Transverse colon (tissue), 4 donors: Measurements from ENCODE around the gene DLGAP1. TPM values are rescaled to one million over a fixed set of nuclear protein-coding genes. Genes with fewer than 3 reads are reported as not detected.
A peak's percentile ranks its signal among the peaks of the same experiment; 100 is the strongest.

Experiments used
- DNase-seq: peaks from one replicate; pipeline ENCODE4 v3.0.0-alpha.2; 2019
- H3K27ac ChIP-seq, 4 donors: fragments of 200-600 bp; sonication (generic); 2 replicates each; pipeline ENCODE4 v1.5.1; 2016 to 2018; ENCODE audit warnings: inconsistent platforms in 4 of 4
- H3K27me3 ChIP-seq: fragments of 200-600 bp; sonication (generic); 2 replicates; pipeline ENCODE4 v1.5.1; 2017; ENCODE audit warnings: inconsistent platforms
- H3K36me3 ChIP-seq, 4 donors: fragments of 200-600 bp; sonication (generic); 2 replicates each; pipeline ENCODE4 v1.5.1; 2017 to 2019; ENCODE audit warnings: inconsistent platforms in 4 of 4
- H3K4me1 ChIP-seq, 4 donors: fragments of 200-600 bp; sonication (generic); 2 replicates each; pipeline ENCODE4 v1.5.1; 2017 to 2020; ENCODE audit warnings: inconsistent platforms in 4 of 4
- H3K4me3 ChIP-seq, 4 donors: fragments of 200-600 bp; sonication (generic); 1 replicate in 1 of 4; 2 replicates in 3 of 4; pipeline versions ENCODE4 v1.5.1 to v1.6.1; 2017 to 2019; ENCODE audit warnings: inconsistent platforms in 4 of 4
- H3K9me3 ChIP-seq, 2 donors: fragments of 200-600 bp; sonication (generic); 2 replicates each; pipeline ENCODE4 v1.5.1; 2017 to 2019; ENCODE audit warnings: inconsistent platforms in 2 of 2
- EP300 ChIP-seq: sonication (generic); formaldehyde crosslinking; IDR thresholded peaks from one replicate; pipeline ENCODE4 v1.6.1; 2017; ENCODE audit warnings: antibody characterized with exemption, low read depth
- POLR2A ChIP-seq: fragments of 450-650 bp; IDR thresholded peaks from one replicate; pipeline ENCODE4 v1.6.1; 2016; ENCODE audit warnings: antibody characterized with exemption, mild to moderate bottlenecking, moderate library complexity
- POLR2AphosphoS5 ChIP-seq, 3 donors: sonication (generic); formaldehyde crosslinking; IDR thresholded peaks; one replicate each; pipeline ENCODE4 v1.6.1; 2016; ENCODE audit warnings: antibody characterized with exemption in 3 of 3
- WGBS, 2 donors: methylation state at CpG; one replicate each; pipeline ENCODE4 v1.1.5; 2018; ENCODE audit warnings: low coverage in 1 of 2; 5-methylcytosine and 5-hydroxymethylcytosine counted together
- in situ Hi-C, 4 donors: fragments of 200-750 bp; cut with MboI; loops; one replicate each; pipeline versions ENCODE4 v1.15.0 to v1.15.1; 2017; ENCODE audit warnings: low sequenced_read_pairs in 3 of 4, low pct_ligation_motif_present in 1 of 4, low pct_unique_long_range_greater_than_20kb in 1 of 4
- intact Hi-C: fragments of 100-400 bp; cut with DNase I; formaldehyde crosslinking; loops from one replicate; pipeline ENCODE4 v1.15.1; 2023; ENCODE audit warnings: low total_unique reads
- total RNA-seq, 4 donors: library from RNA; depleted of rRNA; stranded (reverse); fragments of >200 nt; gene quantifications; one replicate each; pipeline ENCODE4 v1.1.0, GENCODE V29; 2016
- TF ChIP-seq, protein P1 (sequence below), 5 experiments: fragments of 200-600 bp in 3 of 5; fragments of 450-650 bp in 2 of 5; sonication (generic) in 3 of 5; IDR thresholded peaks; 1 replicate in 2 of 5; 2 replicates in 3 of 5; pipeline ENCODE4 v1.5.1; 2016 to 2017; ENCODE audit warnings: antibody characterized with exemption in 5 of 5, inconsistent platforms in 3 of 5, mild to moderate bottlenecking in 2 of 5, moderate library complexity in 1 of 5

The DLGAP1 gene
- total RNA-seq, 4 donors from 2014 or later, result 2.7 to 7.2 (median 3.3) TPM

DNA sequence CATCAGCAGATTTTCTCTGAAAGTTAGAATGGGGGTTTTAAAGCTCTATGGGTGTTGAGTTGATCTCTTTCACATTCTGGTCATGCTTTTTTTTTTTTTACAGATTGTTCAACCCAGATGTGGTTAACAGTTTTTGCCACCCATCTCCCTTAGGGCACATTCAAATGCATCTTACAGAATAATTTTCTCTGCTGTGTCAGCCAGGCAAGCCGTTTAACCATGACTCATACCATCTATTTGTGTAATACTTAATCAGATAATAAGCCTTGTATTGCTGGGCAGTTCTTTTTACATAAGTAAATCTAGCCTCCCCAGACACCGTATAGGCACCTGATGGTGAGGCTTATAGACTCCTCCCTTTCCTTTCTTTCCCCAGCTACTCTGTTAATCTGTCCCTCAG, 943.1 kb downstream of the DLGAP1 start:
- intact Hi-C loops, result no loop called here
- H3K36me3 ChIP-seq, result no peaks in the 10 kb centered on the region
- H3K4me1 ChIP-seq, result no peaks in the 10 kb centered on the region
- no peaks in the 10 kb centered on the region for H3K27me3 ChIP-seq
- no peaks in the 10 kb centered on the region for H3K9me3 ChIP-seq
- in situ Hi-C loops, result no loop called here
- TF ChIP-seq EP300, result no peak
- TF ChIP-seq, protein P1, sequence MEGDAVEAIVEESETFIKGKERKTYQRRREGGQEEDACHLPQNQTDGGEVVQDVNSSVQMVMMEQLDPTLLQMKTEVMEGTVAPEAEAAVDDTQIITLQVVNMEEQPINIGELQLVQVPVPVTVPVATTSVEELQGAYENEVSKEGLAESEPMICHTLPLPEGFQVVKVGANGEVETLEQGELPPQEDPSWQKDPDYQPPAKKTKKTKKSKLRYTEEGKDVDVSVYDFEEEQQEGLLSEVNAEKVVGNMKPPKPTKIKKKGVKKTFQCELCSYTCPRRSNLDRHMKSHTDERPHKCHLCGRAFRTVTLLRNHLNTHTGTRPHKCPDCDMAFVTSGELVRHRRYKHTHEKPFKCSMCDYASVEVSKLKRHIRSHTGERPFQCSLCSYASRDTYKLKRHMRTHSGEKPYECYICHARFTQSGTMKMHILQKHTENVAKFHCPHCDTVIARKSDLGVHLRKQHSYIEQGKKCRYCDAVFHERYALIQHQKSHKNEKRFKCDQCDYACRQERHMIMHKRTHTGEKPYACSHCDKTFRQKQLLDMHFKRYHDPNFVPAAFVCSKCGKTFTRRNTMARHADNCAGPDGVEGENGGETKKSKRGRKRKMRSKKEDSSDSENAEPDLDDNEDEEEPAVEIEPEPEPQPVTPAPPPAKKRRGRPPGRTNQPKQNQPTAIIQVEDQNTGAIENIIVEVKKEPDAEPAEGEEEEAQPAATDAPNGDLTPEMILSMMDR (IDR thresholded peaks at IDR 0.05), result no peak
- no peak for TF ChIP-seq POLR2A
- TF ChIP-seq POLR2AphosphoS5 (IDR thresholded peaks at IDR 0.05), result no peak
- H3K27ac ChIP-seq, result no peak overlapping the region
- WGBS, 2 donors, result 31 to 49% methylated on average over 2 of the region's 2 CpGs
- H3K4me3 ChIP-seq, result no peak overlapping the region
- no peak for DNase-seq

DNA sequence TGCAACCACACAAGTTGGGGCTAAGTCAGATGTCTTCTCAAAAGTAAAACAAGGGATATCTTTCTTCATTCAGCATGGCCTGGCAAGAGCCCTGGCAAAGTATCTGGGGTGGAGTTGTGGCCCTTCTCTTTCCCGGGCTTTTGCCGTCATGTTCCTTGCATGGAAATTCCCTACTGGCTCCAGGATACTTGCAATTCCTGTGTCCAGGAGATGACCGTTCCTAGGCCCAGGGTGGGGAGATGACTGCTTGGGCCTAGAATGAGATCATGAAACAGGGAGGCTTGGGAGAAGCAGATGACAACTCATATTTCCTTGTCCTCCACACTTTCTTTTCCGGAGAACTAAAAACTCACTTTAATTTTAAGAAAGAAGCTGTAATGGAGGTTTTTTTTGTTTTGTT, 944.2 kb downstream of the DLGAP1 start:
- WGBS, 2 donors, result 80 to 86% methylated on average over 2 to 4 of the region's 4 CpGs
- TF ChIP-seq POLR2AphosphoS5 (IDR thresholded peaks at IDR 0.05) (no peak), POLR2A (no peak)
- in situ Hi-C loops (no loop called here), intact Hi-C loops (no loop called here)
- Histone ChIP-seq H3K4me3 (no peak overlapping the region), H3K27me3 (no peaks in the 10 kb centered on the region), H3K9me3 (no peaks in the 10 kb centered on the region), H3K27ac (no peak overlapping the region), H3K36me3 (no peaks in the 10 kb centered on the region), H3K4me1 (no peaks in the 10 kb centered on the region)
- no peak for DNase-seq

DNA sequence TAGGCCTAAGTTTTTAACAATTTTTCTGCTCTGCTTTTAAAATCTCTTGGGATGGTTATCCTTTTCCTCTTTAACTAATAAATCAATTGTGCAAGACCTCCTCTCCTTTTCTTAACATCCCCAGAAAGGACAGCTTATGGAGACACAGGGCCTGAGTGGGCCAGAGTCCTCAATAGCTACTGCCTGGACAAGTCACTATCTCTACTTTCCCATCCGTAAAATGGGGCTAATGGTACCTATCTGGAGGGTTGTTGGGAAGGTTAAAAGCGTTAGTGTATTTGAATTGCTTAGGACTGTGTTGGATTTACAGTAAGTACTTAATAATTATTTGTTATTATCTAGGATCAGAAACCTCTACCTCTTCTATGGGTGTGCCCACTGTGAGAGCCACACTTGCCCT, 945.1 kb downstream of the DLGAP1 start:
- intact Hi-C loops (no loop called here), in situ Hi-C loops (no loop called here)
- H3K4me1 ChIP-seq, result no peaks in the 10 kb centered on the region
- no peaks in the 10 kb centered on the region for H3K36me3 ChIP-seq
- DNase-seq, result no peak
- no peak overlapping the region for H3K4me3 ChIP-seq
- no peaks in the 10 kb centered on the region for H3K27me3 ChIP-seq
- H3K27ac ChIP-seq, result no peak overlapping the region
- H3K9me3 ChIP-seq, result no peaks in the 10 kb centered on the region
- TF ChIP-seq POLR2AphosphoS5 (IDR thresholded peaks at IDR 0.05) (no peak), EP300 (no peak), POLR2A (no peak)
- TF ChIP-seq, protein P1 (IDR thresholded peaks at IDR 0.05), result no peak
- WGBS, 2 donors, result 92 to 93% methylated on average over 2 of the region's 2 CpGs

DNA sequence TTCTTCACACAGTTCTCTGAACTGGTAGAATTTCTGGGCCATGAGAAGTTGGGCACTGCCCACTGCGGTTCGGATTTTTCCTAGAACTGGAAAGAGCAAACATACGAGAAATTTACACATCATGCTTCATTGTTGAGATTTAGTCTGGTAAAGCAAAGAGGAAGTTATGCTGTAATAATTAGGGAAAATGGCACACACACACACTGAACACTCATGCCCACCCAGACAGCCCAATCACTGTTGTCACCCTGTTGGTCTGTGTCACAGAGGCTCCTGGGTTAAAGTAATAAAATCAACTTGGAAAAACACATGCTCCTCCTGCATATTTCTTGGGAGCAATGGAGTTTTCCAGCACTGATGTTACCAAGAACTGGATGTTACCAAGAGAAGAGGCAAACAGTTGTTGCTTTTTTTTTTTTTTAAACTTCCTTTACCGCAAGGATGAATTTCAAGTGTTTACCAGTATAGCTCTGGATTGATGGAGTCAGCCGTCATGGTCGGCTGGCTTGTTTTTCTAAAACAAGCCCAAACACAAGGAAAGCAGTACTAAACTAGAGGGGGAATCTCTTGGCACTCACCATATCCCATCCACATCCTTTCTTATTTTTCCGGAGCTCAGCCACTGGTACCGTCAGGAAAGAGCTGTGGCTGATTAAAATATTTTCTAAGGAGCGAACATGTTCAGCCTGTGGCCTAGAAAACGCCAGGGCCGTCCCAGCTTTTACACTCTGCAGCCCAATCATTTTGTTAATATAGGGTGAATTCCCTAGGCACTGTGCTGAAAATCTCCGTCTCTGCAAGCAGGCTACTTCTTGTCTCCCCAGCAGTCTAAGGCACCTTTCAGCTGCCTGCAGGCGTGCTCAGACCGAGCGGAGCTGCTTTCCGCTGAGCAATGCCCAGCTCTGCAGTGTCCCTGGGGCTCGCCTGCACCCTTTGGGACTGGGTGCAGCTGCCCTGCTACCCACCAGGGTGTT, 946.2 kb downstream of the DLGAP1 start:
- no peak for DNase-seq
- no peaks in the 10 kb centered on the region for H3K36me3 ChIP-seq
- 76 to 84% methylated on average over 8 to 17 of the region's 17 CpGs for WGBS, 2 donors
- no peak overlapping the region for H3K4me3 ChIP-seq
- H3K9me3 ChIP-seq, result no peaks in the 10 kb centered on the region
- no peaks in the 10 kb centered on the region for H3K4me1 ChIP-seq
- in situ Hi-C loops (no loop called here), intact Hi-C loops (no loop called here)
- TF ChIP-seq EP300 (no peak), POLR2AphosphoS5 (IDR thresholded peaks at IDR 0.05) (no peak), POLR2A (no peak)
- TF ChIP-seq, protein P1 (IDR thresholded peaks at IDR 0.05), result no peak
- peak overlapping the region in 1 of 4 donors; percentile 21 for H3K27ac ChIP-seq
- no peaks in the 10 kb centered on the region for H3K27me3 ChIP-seq
